GM19351 (cell line): ENCODE results near the gene ISG20L2.

Experiments
- ATAC-seq: cut with Tn5 transposase; IDR thresholded peaks from one replicate; pipeline ENCODE4 v1.9.1; 2021; ENCODE audit warnings: mild to moderate bottlenecking, moderate library complexity; ENCODE audit not compliant: unreplicated experiment

ISG20L2 gene

GRCh38 chr1:156742017-156742416 lies 13.5 kb upstream of the ISG20L2 start:
- ATAC-seq = no peak

- no peak for ATAC-seq
These were observed 13.0 kb upstream of the ISG20L2 start for GRCh38 chr1:156741481-156741983.

GRCh38 chr1:156740741-156741480 lies 12.3 kb upstream of the ISG20L2 start, which contains the start of gene MRPL24:
MRPL24 (minus strand) TSS chr1:156741088; CDS start chr1:156738704, 2,384 bp downstream.
- peak; percentile 83 for ATAC-seq

- ATAC-seq = no peak
These were observed 11.7 kb upstream of the ISG20L2 start for GRCh38 chr1:156740237-156740740.

GRCh38 chr1:156738916-156739315 lies 10.3 kb upstream of the ISG20L2 start:
- no peak for ATAC-seq

GRCh38 chr1:156738407-156738806 lies 9.8 kb upstream of the ISG20L2 start:
- ATAC-seq = no peak

- no peak for ATAC-seq
These were observed 5.5 kb upstream of the ISG20L2 start for GRCh38 chr1:156733989-156734584.

GRCh38 chr1:156727926-156728598 lies 504 bp downstream of the ISG20L2 start, which contains the start of gene METTL25B:
METTL25B (plus strand) TSS chr1:156728469; CDS start chr1:156729105, 636 bp downstream.
- ATAC-seq = peak; percentile 53

- ATAC-seq = no peak
These were observed 1.1 kb downstream of the ISG20L2 start for GRCh38 chr1:156727492-156727891.

- no peak for ATAC-seq
These were observed 1.9 kb downstream of the ISG20L2 start for GRCh38 chr1:156726549-156727226.

- peak; percentile 38 for ATAC-seq
These were observed 2.8 kb downstream of the ISG20L2 start for GRCh38 chr1:156725683-156726280.

- no peak for ATAC-seq
These were observed 7.0 kb downstream of the ISG20L2 start for GRCh38 chr1:156721535-156721934.

GRCh38 chr1:156721131-156721530 lies 7.4 kb downstream of the ISG20L2 start:
- ATAC-seq = no peak

GRCh38 chr1:156717351-156717750 lies 11.2 kb downstream of the ISG20L2 start:
- no peak for ATAC-seq

GRCh38 chr1:156714830-156715229 lies 13.7 kb downstream of the ISG20L2 start:
- ATAC-seq = no peak

- no peak for ATAC-seq
These were observed 15.9 kb downstream of the ISG20L2 start for GRCh38 chr1:156712626-156713025.

GRCh38 chr1:156711011-156711817 lies 17.4 kb downstream of the ISG20L2 start:
- ATAC-seq = no peak

- ATAC-seq = no peak
These were observed 18.6 kb downstream of the ISG20L2 start for GRCh38 chr1:156709757-156710489.

- no peak for ATAC-seq
These were observed 19.5 kb downstream of the ISG20L2 start for GRCh38 chr1:156709031-156709430.
